ENCODE data around the gene OTOA.
"Not testable (repeated sequence)": the region's sequence is repeated elsewhere in the genome, so short reads cannot be mapped to it uniquely, and the experiment has no call there.

GRCh38 chr16:21674456-21674855, 10.7 kb downstream of the OTOA start:
- TF ChIP-seq SALL2, ZNF512 (CRISPR knock-in tag; IDR thresholded peaks at IDR 0.05): not testable (repeated sequence)
